ENCODE measurements around the gene MAD1L1. TPM values are rescaled to one million over a fixed set of nuclear protein-coding genes. Genes with fewer than 3 reads are reported as not detected.

The MAD1L1 gene
- total RNA-seq, 3 donors from 2014 or later, result 25.3 to 31.2 (median 26.2) TPM

GRCh38 chr7:2084781-2085505 lies 147.8 kb downstream of the MAD1L1 start:
- Histone ChIP-seq H3K36me3 (ENCODE audit: low read depth) (no peaks in the 10 kb centered on the region), H3K4me3 (no peak overlapping the region), H3K4me1 (ENCODE audit: low read depth) (no peaks in the 10 kb centered on the region), H3K9me3 (no peaks in the 10 kb centered on the region)
- ATAC-seq, result no peak
- no peak for TF ChIP-seq CTCF (IDR thresholded peaks at IDR 0.05)
- intact Hi-C loops (cut with DNase I, micrococcal nuclease), result no loop called here
- DNase-seq, result no peak

DNA sequence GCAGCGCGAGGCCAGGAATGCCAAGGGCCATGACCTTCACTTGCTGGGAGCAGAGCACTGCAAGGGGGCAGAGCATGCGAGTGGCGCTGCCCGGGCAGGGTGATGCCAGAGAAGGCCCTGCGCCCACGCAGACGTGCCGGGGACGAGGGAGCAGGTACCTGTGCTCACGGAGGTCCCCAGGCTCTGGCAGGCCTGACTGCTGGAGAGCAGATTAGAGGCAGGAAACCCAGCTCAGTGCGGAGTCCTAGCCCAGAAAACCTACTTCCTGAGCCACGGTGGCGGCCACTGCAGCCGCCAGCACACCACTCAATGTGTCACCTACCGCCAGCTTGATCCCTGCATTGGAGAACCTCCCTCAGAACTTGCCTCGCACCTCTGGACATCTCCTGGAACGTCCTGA lies 148.4 kb downstream of the MAD1L1 start:
- Histone ChIP-seq H3K9me3 (no peaks in the 10 kb centered on the region), H3K4me1 (ENCODE audit: low read depth) (no peaks in the 10 kb centered on the region), H3K36me3 (ENCODE audit: low read depth) (no peaks in the 10 kb centered on the region), H3K4me3 (no peak overlapping the region)
- DNase-seq, result no peak
- intact Hi-C loops (cut with DNase I, micrococcal nuclease), result no loop called here
- TF ChIP-seq CTCF (IDR thresholded peaks at IDR 0.05), result no peak
- no peak for ATAC-seq

- Histone ChIP-seq H3K4me3 (no peak overlapping the region), H3K9me3 (no peaks in the 10 kb centered on the region), H3K4me1 (ENCODE audit: low read depth) (no peaks in the 10 kb centered on the region), H3K36me3 (ENCODE audit: low read depth) (no peaks in the 10 kb centered on the region)
- TF ChIP-seq CTCF (IDR thresholded peaks at IDR 0.05), result no peak
- intact Hi-C loops (cut with DNase I, micrococcal nuclease), result no loop called here
- ATAC-seq (no peak), DNase-seq (no peak)
These were observed 149.4 kb downstream of the MAD1L1 start for GRCh38 chr7:2083362-2083761.

DNA sequence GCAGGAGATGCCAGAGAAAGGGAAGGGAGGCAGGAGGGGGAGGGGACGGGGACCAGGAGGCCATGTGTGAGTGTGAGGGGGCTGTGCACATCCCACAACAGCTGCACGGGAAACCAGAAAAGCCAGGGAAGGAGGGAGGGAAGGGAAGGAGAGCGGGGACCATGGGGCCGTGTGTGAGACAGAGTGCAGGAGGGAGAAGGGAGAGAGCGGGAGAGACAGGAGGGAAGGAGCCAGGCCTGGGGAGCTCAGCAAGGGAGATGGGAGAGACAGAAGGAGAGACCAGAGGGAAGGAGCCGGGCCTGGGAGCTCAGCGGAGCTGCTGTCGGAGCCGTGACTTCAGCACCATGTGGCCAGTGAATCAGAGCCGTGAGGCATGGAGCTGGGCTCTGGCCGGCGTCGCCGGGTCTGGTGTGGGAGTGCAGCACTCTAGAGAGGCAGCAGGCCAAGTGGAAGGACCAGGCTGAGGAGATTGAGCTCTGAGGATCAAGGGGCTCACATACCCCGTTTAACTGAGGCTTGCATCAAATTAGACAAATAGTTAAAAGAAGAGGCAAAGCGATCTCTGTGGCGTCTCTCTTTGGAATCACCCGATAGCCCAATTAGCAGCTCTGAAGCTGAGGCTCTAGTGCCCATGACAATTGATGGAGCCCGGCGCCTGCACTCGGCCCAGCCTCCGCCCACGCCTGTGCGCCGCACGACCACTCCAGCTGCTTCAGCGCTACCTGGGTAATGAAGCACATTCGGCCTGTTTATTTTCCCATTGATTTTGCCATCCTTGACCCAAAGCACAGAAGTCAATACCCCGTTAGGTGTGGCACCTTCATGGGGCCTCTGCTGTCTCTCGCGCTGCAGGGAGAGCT lies 150.4 kb downstream of the MAD1L1 start:
- intact Hi-C loops (cut with DNase I, micrococcal nuclease), result no loop called here
- no peaks in the 10 kb centered on the region for H3K9me3 ChIP-seq
- ATAC-seq (no peak), DNase-seq (no peak)
- no peak overlapping the region for H3K4me3 ChIP-seq
- H3K36me3 ChIP-seq (ENCODE audit: low read depth), result no peaks in the 10 kb centered on the region
- H3K4me1 ChIP-seq (ENCODE audit: low read depth), result no peaks in the 10 kb centered on the region
- no peak for TF ChIP-seq CTCF (IDR thresholded peaks at IDR 0.05)

DNA sequence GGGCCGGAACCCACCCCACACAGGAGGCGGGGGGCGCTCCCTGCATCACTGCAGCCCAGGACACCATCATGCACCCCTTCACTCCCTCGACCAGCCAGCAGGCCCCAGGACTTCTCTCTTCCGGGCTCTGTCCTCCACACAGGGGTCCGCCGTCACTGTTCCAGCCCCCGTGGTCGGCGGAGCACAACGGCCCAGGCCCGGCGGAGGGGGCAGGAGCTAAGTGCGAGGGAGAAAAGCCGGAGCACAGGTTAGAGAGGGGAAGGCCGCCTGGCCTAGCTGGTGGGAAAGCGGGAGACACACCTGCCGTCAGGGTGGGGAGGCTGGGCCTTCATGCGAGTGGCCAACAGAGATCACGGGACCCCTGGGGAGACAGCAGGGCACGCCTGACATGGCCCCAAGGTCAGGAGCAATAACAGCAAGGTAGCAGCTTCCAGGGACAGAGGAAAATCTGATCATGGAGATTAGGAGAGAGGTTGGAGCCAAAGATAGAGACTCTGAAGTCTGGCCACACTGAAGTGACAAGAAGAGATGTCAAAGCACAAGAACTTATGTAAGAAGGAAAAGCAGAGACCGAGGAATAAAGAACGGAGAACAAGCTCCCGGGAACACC lies 151.1 kb downstream of the MAD1L1 start:
- no peak for TF ChIP-seq CTCF (IDR thresholded peaks at IDR 0.05)
- Histone ChIP-seq H3K9me3 (no peaks in the 10 kb centered on the region), H3K4me3 (no peak overlapping the region), H3K4me1 (ENCODE audit: low read depth) (no peaks in the 10 kb centered on the region), H3K36me3 (ENCODE audit: low read depth) (no peaks in the 10 kb centered on the region)
- DNase-seq, result no peak
- intact Hi-C loops (cut with DNase I, micrococcal nuclease), result no loop called here
- ATAC-seq, result no peak
